ENCODE results near the gene SHKBP1. TPM values are rescaled to one million over a fixed set of nuclear protein-coding genes. Genes with fewer than 3 reads are reported as not detected.

The SHKBP1 gene
- total and polyA plus RNA-seq, 2 of the 13 experiments (the other 11 are each of a cell fraction or from before 2014, with no cell fraction given) = 16.2 to 17.4 TPM

DNA sequence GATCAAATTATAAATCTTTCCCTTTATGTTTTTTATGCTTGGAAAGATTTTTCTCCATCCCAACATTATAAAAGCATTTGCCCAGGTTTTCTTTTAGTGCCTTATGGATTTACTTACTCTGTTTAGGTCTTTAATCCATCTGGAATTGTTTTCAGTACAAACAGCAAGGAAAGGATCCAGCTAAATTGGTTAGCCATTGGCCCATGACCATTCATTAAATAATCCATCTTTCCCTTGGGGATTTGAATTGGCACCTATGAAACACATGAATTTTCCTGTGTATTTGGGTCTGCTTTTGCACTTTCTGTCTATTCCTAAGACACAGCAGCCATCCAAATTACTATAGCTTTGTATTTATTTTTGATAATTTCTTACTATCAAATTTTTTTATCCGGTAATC lies 28.8 kb upstream of the SHKBP1 start:
- no peak overlapping the region for H3K4me2 ChIP-seq (ENCODE audit: low read depth, low read length)
- DNase-seq (ENCODE audit: low spot score) = no peak
- no peaks in the 10 kb centered on the region for H3K79me2 ChIP-seq (ENCODE audit: insufficient read depth, low read length)
- H4K20me1 ChIP-seq (ENCODE audit: insufficient read depth, low read length) = no peaks in the 10 kb centered on the region
- POLR2A ChIA-PET = no interaction called here
- in situ Hi-C loops (cut with HindIII; ENCODE audit: extremely low pct_ligation_motif_present, low pct_unique_long_range_greater_than_20kb) = no loop called here
- H3K36me3 ChIP-seq (replicated peaks in 1 of 2; ENCODE audit: control insufficient read depth in 1 of 2, insufficient read depth in 2 of 2, low read length in 2 of 2) = no peaks in the 10 kb centered on the region
- no peak overlapping the region for H3K4me3 ChIP-seq (replicated peaks in 1 of 3; ENCODE audit: insufficient read depth in 1 of 3, low read depth in 2 of 3, low read length in 3 of 3)
- no peaks in the 10 kb centered on the region for H3K9me3 ChIP-seq (ENCODE audit: low read length)
- WGBS (ENCODE audit: low lambda C conversion rate) = 5% methylated on average over 1 of the region's 1 CpG
- no peak for ATAC-seq
- intact Hi-C loops (cut with micrococcal nuclease; ENCODE audit: unreplicated experiment) = loop anchor here (2.0 to 10.0 kb wide), 2 partner anchors 51 to 87 kb away; no protein-coding TSS in a partner anchor
- TF ChIP-seq, protein P1, sequence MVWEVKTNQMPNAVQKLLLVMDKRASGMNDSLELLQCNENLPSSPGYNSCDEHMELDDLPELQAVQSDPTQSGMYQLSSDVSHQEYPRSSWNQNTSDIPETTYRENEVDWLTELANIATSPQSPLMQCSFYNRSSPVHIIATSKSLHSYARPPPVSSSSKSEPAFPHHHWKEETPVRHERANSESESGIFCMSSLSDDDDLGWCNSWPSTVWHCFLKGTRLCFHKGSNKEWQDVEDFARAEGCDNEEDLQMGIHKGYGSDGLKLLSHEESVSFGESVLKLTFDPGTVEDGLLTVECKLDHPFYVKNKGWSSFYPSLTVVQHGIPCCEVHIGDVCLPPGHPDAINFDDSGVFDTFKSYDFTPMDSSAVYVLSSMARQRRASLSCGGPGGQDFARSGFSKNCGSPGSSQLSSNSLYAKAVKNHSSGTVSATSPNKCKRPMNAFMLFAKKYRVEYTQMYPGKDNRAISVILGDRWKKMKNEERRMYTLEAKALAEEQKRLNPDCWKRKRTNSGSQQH (CRISPR knock-in tag; IDR thresholded peaks at IDR 0.05; ENCODE audit: low read depth) = no peak
- FAIRE-seq = no peak
- no peak overlapping the region for H2AFZ ChIP-seq (ENCODE audit: low read length)
- CTCF ChIA-PET (ENCODE audit: low intra/inter-chr PET ratio, low total read pairs) = interaction anchor here (3.2 to 3.4 kb wide), 2 partner anchors 51 to 87 kb away, joined by 18 to 20 read pairs; no protein-coding TSS in a partner anchor
- H3K9ac ChIP-seq (ENCODE audit: insufficient read depth, low read depth, low read length) = no peak overlapping the region
- H3K27ac ChIP-seq (ENCODE audit: extremely low read length, insufficient read depth, low read length) = no peak overlapping the region
- BruUV-seq (replicated peaks) = no TSS peak
- peaks cover 0 to 7% of the 10 kb centered on the region in 2 experiments; a peak in 2 of 5 replicates for H3K27me3 ChIP-seq (ENCODE audit: control insufficient read depth in 1 of 2, insufficient read depth in 2 of 2, low read length in 2 of 2)
- H3K4me1 ChIP-seq (ENCODE audit: insufficient read depth, low read length) = peaks cover 14% of the 10 kb centered on the region

DNA sequence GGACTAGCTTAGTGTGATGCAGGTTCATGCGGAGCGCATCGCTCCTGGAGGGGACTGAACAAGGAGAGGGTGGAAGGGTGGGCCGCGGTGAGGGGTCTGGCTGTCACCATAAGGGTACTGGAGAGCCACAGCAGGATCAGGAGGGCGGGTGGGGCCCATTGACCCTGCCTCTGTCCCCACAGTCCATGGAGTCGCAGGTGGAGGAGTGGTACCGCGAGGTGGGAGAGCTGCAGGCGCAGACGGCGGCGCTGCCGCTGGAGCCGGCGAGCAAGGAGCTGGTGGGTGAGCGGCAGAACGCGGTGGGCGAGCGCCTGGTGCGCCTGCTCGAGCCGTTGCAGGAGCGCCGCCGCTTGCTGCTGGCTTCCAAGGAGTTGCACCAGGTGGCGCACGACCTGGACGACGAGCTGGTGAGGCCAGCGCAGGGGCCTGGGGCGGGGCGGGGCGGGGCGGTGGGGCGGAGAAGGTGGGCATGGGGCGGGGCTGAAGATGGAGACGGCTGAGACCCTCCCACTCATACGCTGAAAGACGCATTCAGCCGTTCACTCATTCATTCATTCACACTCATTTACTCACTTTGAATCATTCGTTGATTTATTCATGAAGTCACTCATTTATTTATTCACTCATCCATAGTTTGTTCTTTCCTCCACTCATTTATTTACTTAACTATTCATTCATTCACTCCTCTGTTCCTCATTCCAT lies 27.5 kb upstream of the SHKBP1 start:
- ATAC-seq = peak; percentile 95
- no peaks in the 10 kb centered on the region for H3K9me3 ChIP-seq (ENCODE audit: low read length)
- BruUV-seq (replicated peaks) = no TSS peak
- no peak overlapping the region for H3K9ac ChIP-seq (ENCODE audit: insufficient read depth, low read depth, low read length)
- ChIA-PET POLR2A (interaction anchor here (1.5 to 2.8 kb wide), 2 partner anchors 22 to 54 kb away, joined by 5 to 7 read pairs; no protein-coding TSS in a partner anchor), CTCF (ENCODE audit: low intra/inter-chr PET ratio, low total read pairs) (interaction anchor here (1.1 to 3.4 kb wide), 3 partner anchors 49 to 85 kb away, joined by 3 to 20 read pairs (median 18); no protein-coding TSS in a partner anchor)
- H3K4me3 ChIP-seq (replicated peaks in 1 of 3; ENCODE audit: insufficient read depth in 1 of 3, low read depth in 2 of 3, low read length in 3 of 3) = peak overlapping the region in 1 of 3 experiments; percentile 42; a peak in 1 of 6 replicates
- DNase-seq (ENCODE audit: low spot score) = peak; percentile 49
- H3K36me3 ChIP-seq (replicated peaks in 1 of 2; ENCODE audit: control insufficient read depth in 1 of 2, insufficient read depth in 2 of 2, low read length in 2 of 2) = no peaks in the 10 kb centered on the region
- H3K4me1 ChIP-seq (ENCODE audit: insufficient read depth, low read length) = peaks cover 14% of the 10 kb centered on the region
- peaks cover 2 to 14% of the 10 kb centered on the region in 2 experiments; a peak in 4 of 5 replicates for H3K27me3 ChIP-seq (ENCODE audit: control insufficient read depth in 1 of 2, insufficient read depth in 2 of 2, low read length in 2 of 2)
- H4K20me1 ChIP-seq (ENCODE audit: insufficient read depth, low read length) = no peaks in the 10 kb centered on the region
- no peak overlapping the region for H2AFZ ChIP-seq (ENCODE audit: low read length)
- no peaks in the 10 kb centered on the region for H3K79me2 ChIP-seq (ENCODE audit: insufficient read depth, low read length)
- H3K27ac ChIP-seq (ENCODE audit: extremely low read length, insufficient read depth, low read length) = no peak overlapping the region
- no peak for FAIRE-seq
- in situ Hi-C loops (cut with HindIII; ENCODE audit: extremely low pct_ligation_motif_present, low pct_unique_long_range_greater_than_20kb) (no loop called here), intact Hi-C loops (cut with micrococcal nuclease; ENCODE audit: unreplicated experiment) (loop anchor here (2.0 to 10.0 kb wide), 2 partner anchors 50 to 86 kb away; no protein-coding TSS in a partner anchor)
- WGBS (ENCODE audit: low lambda C conversion rate) = 28% methylated on average over 10 of the region's 43 CpGs
- peak overlapping the region; percentile 59 for H3K4me2 ChIP-seq (ENCODE audit: low read depth, low read length)
- TF ChIP-seq TMF1 (CRISPR knock-in tag; IDR thresholded peaks at IDR 0.05; ENCODE audit: low read depth) (no peak), ZNF678 (CRISPR knock-in tag; IDR thresholded peaks at IDR 0.05) (0 out of 2 replicates have a peak, but pooled peaks have one; percentile 34), NFATC3 (CRISPR knock-in tag; IDR thresholded peaks at IDR 0.05) (0 out of 2 replicates have a peak, but pooled peaks have one; percentile 32), RAD21 (CRISPR knock-in tag; IDR thresholded peaks at IDR 0.05) (peak; percentile 35; the same call in 1 of the 2 replicates), SNRNP70 (IDR thresholded peaks at IDR 0.05; ENCODE audit: low read depth, low read length) (no peak), SMC3 (IDR thresholded peaks at IDR 0.05; ENCODE audit: low read length) (peak; percentile 22; the same call in 1 of the 2 replicates)
- TF ChIP-seq, protein P2, sequence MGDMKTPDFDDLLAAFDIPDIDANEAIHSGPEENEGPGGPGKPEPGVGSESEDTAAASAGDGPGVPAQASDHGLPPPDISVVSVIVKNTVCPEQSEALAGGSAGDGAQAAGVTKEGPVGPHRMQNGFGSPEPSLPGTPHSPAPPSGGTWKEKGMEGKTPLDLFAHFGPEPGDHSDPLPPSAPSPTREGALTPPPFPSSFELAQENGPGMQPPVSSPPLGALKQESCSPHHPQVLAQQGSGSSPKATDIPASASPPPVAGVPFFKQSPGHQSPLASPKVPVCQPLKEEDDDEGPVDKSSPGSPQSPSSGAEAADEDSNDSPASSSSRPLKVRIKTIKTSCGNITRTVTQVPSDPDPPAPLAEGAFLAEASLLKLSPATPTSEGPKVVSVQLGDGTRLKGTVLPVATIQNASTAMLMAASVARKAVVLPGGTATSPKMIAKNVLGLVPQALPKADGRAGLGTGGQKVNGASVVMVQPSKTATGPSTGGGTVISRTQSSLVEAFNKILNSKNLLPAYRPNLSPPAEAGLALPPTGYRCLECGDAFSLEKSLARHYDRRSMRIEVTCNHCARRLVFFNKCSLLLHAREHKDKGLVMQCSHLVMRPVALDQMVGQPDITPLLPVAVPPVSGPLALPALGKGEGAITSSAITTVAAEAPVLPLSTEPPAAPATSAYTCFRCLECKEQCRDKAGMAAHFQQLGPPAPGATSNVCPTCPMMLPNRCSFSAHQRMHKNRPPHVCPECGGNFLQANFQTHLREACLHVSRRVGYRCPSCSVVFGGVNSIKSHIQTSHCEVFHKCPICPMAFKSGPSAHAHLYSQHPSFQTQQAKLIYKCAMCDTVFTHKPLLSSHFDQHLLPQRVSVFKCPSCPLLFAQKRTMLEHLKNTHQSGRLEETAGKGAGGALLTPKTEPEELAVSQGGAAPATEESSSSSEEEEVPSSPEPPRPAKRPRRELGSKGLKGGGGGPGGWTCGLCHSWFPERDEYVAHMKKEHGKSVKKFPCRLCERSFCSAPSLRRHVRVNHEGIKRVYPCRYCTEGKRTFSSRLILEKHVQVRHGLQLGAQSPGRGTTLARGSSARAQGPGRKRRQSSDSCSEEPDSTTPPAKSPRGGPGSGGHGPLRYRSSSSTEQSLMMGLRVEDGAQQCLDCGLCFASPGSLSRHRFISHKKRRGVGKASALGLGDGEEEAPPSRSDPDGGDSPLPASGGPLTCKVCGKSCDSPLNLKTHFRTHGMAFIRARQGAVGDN (CRISPR knock-in tag; IDR thresholded peaks at IDR 0.05) = peak; percentile 36
- TF ChIP-seq, protein P3, sequence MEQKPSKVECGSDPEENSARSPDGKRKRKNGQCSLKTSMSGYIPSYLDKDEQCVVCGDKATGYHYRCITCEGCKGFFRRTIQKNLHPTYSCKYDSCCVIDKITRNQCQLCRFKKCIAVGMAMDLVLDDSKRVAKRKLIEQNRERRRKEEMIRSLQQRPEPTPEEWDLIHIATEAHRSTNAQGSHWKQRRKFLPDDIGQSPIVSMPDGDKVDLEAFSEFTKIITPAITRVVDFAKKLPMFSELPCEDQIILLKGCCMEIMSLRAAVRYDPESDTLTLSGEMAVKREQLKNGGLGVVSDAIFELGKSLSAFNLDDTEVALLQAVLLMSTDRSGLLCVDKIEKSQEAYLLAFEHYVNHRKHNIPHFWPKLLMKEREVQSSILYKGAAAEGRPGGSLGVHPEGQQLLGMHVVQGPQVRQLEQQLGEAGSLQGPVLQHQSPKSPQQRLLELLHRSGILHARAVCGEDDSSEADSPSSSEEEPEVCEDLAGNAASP (CRISPR knock-in tag; IDR thresholded peaks at IDR 0.05; ENCODE audit: borderline replicate concordance) = no peak
